Type B pancreatic cell (in vitro differentiated cells): ENCODE results near the gene POPDC2. TPM values are rescaled to one million over a fixed set of nuclear protein-coding genes. Genes with fewer than 3 reads are reported as not detected.

Experiments
- DNase-seq: peaks from one replicate; pipeline ENCODE4 v3.0.0; 2021; ENCODE audit warnings: mixed read lengths; ENCODE audit not compliant: unreplicated experiment; ENCODE audit errors: extremely low spot score
- H3K27ac Mint-ChIP-seq: 2 replicates; pipeline ENCODE4 v1.8.0; 2021; ENCODE audit warnings: mild to moderate bottlenecking, mixed read lengths
- H3K27me3 Mint-ChIP-seq: 2 replicates; pipeline ENCODE4 v1.8.0; 2021; ENCODE audit warnings: mixed read lengths
- H3K36me3 Mint-ChIP-seq: 2 replicates; pipeline ENCODE4 v1.8.0; 2021; ENCODE audit warnings: mixed read lengths
- H3K4me1 Mint-ChIP-seq: one replicate; pipeline ENCODE4 v1.8.0; 2021; ENCODE audit warnings: mixed read lengths; ENCODE audit not compliant: unreplicated experiment
- H3K4me3 Mint-ChIP-seq: 2 replicates; pipeline ENCODE4 v1.8.0; 2021; ENCODE audit warnings: mild to moderate bottlenecking, mixed read lengths
- H3K9me3 Mint-ChIP-seq: 2 replicates; pipeline ENCODE4 v1.8.0; 2021; ENCODE audit warnings: mixed read lengths
- total RNA-seq: library from RNA; stranded (reverse); gene quantifications from 2 replicates; pipeline ENCODE4 v1.2.1, GENCODE V29; 2021; ENCODE audit warnings: low replicate concordance
- TF ChIP-seq, protein P1 (sequence below): fragments of 200-600 bp; sonication (generic); conservative IDR thresholded peaks from 2 replicates; pipeline ENCODE4 v1.5.0; 2021; ENCODE audit warnings: antibody characterized with exemption, mild to moderate bottlenecking

Gene POPDC2
- total RNA-seq, 1 donor from 2014 or later, result 2.6 TPM

GRCh38 chr3:119630128-119630879 is 30.1 kb downstream of the POPDC2 start:
- no peak for DNase-seq
- Mint-ChIP-seq H3K9me3 (no peaks in the 10 kb centered on the region), H3K4me1 (peaks cover 24% of the 10 kb centered on the region), H3K27me3 (peaks cover 3% of the 10 kb centered on the region), H3K4me3 (no peak overlapping the region), H3K36me3 (no peaks in the 10 kb centered on the region), H3K27ac (peak overlapping the region; percentile 58)
- TF ChIP-seq, protein P1, sequence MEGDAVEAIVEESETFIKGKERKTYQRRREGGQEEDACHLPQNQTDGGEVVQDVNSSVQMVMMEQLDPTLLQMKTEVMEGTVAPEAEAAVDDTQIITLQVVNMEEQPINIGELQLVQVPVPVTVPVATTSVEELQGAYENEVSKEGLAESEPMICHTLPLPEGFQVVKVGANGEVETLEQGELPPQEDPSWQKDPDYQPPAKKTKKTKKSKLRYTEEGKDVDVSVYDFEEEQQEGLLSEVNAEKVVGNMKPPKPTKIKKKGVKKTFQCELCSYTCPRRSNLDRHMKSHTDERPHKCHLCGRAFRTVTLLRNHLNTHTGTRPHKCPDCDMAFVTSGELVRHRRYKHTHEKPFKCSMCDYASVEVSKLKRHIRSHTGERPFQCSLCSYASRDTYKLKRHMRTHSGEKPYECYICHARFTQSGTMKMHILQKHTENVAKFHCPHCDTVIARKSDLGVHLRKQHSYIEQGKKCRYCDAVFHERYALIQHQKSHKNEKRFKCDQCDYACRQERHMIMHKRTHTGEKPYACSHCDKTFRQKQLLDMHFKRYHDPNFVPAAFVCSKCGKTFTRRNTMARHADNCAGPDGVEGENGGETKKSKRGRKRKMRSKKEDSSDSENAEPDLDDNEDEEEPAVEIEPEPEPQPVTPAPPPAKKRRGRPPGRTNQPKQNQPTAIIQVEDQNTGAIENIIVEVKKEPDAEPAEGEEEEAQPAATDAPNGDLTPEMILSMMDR, result no peak

DNA sequence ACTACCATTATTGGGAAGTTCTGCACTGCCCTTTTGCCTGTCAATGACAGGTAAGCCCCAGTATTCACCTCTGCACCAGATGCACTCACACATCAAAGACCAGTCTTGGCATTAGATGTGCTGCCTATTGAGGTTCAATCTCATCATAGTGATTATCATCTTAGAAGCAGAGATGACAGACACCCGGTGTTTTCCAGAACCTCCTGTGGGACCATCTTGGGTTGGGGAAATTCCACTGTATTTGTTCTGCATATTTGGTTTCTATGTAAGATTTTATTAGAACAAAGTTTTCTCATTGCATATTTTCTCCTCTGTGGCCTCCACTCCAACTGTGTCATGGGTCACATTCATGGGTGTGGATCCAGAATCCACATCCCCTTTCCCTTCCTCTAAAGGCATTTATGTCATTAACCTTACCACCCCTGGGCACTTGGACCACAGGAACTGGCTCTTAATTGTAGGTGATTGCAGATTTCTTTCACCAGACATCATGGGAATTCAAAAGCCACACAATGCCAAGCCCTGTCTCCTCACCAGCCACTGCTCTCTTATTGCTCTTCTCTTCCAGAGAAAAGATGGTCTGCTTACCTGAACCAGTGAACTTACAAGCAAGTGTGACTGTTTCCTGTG is 31.5 kb downstream of the POPDC2 start:
- Mint-ChIP-seq H3K36me3 (no peaks in the 10 kb centered on the region), H3K4me3 (no peak overlapping the region), H3K9me3 (no peaks in the 10 kb centered on the region), H3K4me1 (peaks cover 24% of the 10 kb centered on the region), H3K27ac (no peak overlapping the region), H3K27me3 (peaks cover 3% of the 10 kb centered on the region)
- TF ChIP-seq, protein P1, result no peak
- no peak for DNase-seq

GRCh38 chr3:119628390-119628789 is 32.0 kb downstream of the POPDC2 start:
- no peak overlapping the region for H3K27ac Mint-ChIP-seq
- H3K36me3 Mint-ChIP-seq, result no peaks in the 10 kb centered on the region

GRCh38 chr3:119627461-119627860 is 32.9 kb downstream of the POPDC2 start:
- Mint-ChIP-seq H3K27me3 (peaks cover 3% of the 10 kb centered on the region), H3K9me3 (no peaks in the 10 kb centered on the region), H3K4me1 (peaks cover 24% of the 10 kb centered on the region), H3K27ac (no peak overlapping the region), H3K36me3 (no peaks in the 10 kb centered on the region), H3K4me3 (no peak overlapping the region)
- TF ChIP-seq, protein P1, result no peak
- no peak for DNase-seq

More at GRCh38 chr3:119628390-119628789, 32.0 kb downstream of the POPDC2 start:
- no peak overlapping the region for H3K4me3 Mint-ChIP-seq
- H3K27me3 Mint-ChIP-seq, result peaks cover 3% of the 10 kb centered on the region
- DNase-seq, result no peak
- H3K9me3 Mint-ChIP-seq, result no peaks in the 10 kb centered on the region
- H3K4me1 Mint-ChIP-seq, result peaks cover 24% of the 10 kb centered on the region
- TF ChIP-seq, protein P1, result no peak

DNA sequence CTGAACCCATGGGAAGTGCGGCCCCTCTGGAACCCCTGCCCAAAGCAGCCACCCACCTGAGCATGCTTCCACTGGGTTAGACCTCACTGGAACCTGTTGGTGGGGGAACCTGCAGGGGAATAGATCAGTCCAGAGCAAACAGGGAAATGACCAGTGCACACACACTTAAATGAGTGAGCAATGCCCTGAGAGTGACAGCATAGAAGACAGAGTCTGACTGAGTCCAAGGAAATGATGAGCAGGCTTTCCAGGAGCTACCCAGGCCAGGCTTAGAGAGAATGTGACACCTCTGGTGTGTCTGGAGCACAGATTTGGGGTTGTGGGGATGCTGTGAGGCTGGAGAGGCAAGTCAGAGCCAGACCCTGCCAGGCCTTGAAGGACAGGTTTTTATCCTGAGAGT is 34.2 kb downstream of the POPDC2 start:
- Mint-ChIP-seq H3K27me3 (peaks cover 3% of the 10 kb centered on the region), H3K36me3 (no peaks in the 10 kb centered on the region), H3K9me3 (no peaks in the 10 kb centered on the region), H3K4me1 (peaks cover 15% of the 10 kb centered on the region), H3K4me3 (no peak overlapping the region), H3K27ac (no peak overlapping the region)
- TF ChIP-seq, protein P1, result no peak
- no peak for DNase-seq
